Measurements from ENCODE around the gene ZFPM1. TPM values are rescaled to one million over a fixed set of nuclear protein-coding genes. Genes with fewer than 3 reads are reported as not detected.

The ZFPM1 gene
- total and polyA plus RNA-seq, 4 donors = 0.88 to 8.8 (median 3.0) TPM

DNA sequence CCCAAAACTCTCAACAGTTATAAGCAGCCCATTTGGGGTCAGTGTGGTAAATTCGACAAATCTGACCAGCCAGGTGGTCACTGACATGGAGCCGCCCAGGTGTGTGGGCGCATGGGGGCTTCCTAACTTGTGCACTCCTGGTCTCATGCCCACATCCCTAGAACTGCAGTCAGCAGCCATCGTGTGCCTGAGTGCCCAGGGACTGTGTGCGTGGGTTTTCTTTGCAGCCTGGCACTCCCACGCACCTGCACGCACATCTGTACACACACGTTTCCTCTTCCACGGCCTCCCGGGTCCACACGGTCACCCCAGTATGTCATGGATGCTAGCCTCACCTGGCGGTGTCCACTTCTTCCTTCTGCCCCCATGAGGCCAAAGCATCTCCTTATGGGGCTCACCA is 78.3 kb downstream of the ZFPM1 start:
- H3K36me3 ChIP-seq (ENCODE audit: control insufficient read depth in 1 of 2, insufficient read depth in 2 of 2, low read length in 1 of 2) = no peaks in the 10 kb centered on the region
- H3K4me3 ChIP-seq (ENCODE audit: low read length in 2 of 2) = no peak overlapping the region
- peaks cover 0 to 3% of the 10 kb centered on the region in 2 donors for H3K27me3 ChIP-seq (ENCODE audit: control insufficient read depth in 1 of 2, insufficient read depth in 2 of 2, low read length in 1 of 2)
- DNase-seq = no peak
- H3K4me1 ChIP-seq (ENCODE audit: control insufficient read depth in 1 of 2, insufficient read depth in 2 of 2, low read length in 2 of 2) = no peaks in the 10 kb centered on the region
- no peak for ATAC-seq (ENCODE audit: low FRiP score)
- no peak overlapping the region for H3K27ac ChIP-seq (ENCODE audit: low read depth in 1 of 2, low read length in 2 of 2)
- 92 to 93% methylated on average over 12 of the region's 12 CpGs for WGBS, 2 donors
- no peaks in the 10 kb centered on the region for H3K9me3 ChIP-seq (ENCODE audit: control insufficient read depth, low read length)
- intact Hi-C loops (cut with DNase I) = no loop called here

DNA sequence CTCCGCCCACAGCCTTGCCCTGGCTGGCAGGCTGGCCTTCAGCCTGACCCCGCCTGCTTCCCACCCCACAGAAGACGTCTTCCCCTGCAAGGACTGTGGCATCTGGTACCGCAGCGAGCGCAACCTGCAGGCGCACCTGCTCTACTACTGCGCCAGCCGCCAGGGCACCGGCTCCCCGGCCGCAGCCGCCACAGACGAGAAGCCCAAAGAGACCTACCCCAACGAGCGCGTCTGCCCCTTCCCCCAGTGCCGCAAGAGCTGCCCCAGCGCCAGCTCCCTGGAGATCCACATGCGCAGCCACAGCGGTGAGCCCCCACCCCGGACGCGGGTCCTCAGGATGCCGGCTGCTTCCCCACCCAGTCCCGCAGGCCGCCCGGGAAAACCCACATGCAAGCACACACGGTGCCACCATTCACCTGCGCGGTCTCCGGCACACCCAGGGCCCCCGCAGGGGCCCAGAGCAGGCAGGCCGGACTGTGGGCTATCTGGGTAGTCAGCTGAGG is 78.9 kb downstream of the ZFPM1 start:
- H3K27ac ChIP-seq (ENCODE audit: low read depth in 1 of 2, low read length in 2 of 2) = no peak overlapping the region
- H3K4me1 ChIP-seq (ENCODE audit: control insufficient read depth in 1 of 2, insufficient read depth in 2 of 2, low read length in 2 of 2) = no peaks in the 10 kb centered on the region
- ATAC-seq (ENCODE audit: low FRiP score) (no peak), DNase-seq (no peak)
- H3K4me3 ChIP-seq (ENCODE audit: low read length in 2 of 2) = no peak overlapping the region
- WGBS, 2 donors = 91 to 93% methylated on average over 34 of the region's 34 CpGs
- H3K27me3 ChIP-seq (ENCODE audit: control insufficient read depth in 1 of 2, insufficient read depth in 2 of 2, low read length in 1 of 2) = peaks cover 0 to 3% of the 10 kb centered on the region in 2 donors
- no peaks in the 10 kb centered on the region for H3K36me3 ChIP-seq (ENCODE audit: control insufficient read depth in 1 of 2, insufficient read depth in 2 of 2, low read length in 1 of 2)
- intact Hi-C loops (cut with DNase I) = no loop called here
- H3K9me3 ChIP-seq (ENCODE audit: control insufficient read depth, low read length) = no peaks in the 10 kb centered on the region

DNA sequence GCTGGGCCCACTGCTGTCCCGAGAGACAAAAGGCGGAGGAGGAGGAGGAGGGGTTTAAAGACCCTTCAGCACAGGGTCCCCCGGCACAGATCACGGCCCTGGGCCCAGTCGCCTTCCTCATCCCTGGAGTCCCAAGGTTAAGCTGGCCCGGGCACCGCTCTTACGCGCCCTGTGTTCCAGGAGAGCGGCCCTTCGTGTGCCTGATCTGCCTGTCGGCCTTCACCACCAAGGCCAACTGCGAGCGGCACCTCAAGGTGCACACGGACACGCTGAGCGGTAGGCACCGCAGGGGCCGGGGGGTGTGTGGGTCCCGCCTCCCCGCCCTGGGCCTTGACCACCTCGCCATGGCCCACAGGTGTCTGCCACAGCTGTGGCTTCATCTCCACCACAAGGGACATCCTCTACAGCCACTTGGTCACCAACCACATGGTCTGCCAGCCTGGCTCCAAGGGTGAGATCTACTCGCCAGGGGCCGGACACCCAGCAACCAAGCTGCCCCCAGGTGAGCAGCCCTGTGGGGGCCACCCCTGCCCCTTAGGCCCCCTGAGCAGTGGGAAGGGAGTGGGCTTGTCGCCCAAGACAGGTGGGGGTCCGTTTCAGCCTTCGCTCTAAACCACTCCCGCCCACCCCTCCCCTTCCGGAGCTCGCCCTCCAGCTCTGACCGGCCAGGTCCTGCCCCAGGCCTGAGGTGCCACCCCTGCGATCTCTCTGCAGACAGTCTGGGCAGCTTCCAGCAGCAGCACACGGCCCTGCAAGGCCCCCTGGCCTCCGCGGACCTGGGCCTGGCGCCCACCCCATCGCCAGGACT is 79.6 kb downstream of the ZFPM1 start:
- Histone ChIP-seq H3K4me3 (ENCODE audit: low read length in 2 of 2) (no peak overlapping the region), H3K9me3 (ENCODE audit: control insufficient read depth, low read length) (no peaks in the 10 kb centered on the region), H3K27ac (ENCODE audit: low read depth in 1 of 2, low read length in 2 of 2) (no peak overlapping the region), H3K36me3 (ENCODE audit: control insufficient read depth in 1 of 2, insufficient read depth in 2 of 2, low read length in 1 of 2) (no peaks in the 10 kb centered on the region), H3K4me1 (ENCODE audit: control insufficient read depth in 1 of 2, insufficient read depth in 2 of 2, low read length in 2 of 2) (no peaks in the 10 kb centered on the region), H3K27me3 (ENCODE audit: control insufficient read depth in 1 of 2, insufficient read depth in 2 of 2, low read length in 1 of 2) (peaks cover 0 to 3% of the 10 kb centered on the region in 2 donors)
- DNase-seq (no peak), ATAC-seq (ENCODE audit: low FRiP score) (no peak)
- intact Hi-C loops (cut with DNase I) = no loop called here
- WGBS, 2 donors = 88 to 90% methylated on average over 35 to 37 of the region's 37 CpGs

DNA sequence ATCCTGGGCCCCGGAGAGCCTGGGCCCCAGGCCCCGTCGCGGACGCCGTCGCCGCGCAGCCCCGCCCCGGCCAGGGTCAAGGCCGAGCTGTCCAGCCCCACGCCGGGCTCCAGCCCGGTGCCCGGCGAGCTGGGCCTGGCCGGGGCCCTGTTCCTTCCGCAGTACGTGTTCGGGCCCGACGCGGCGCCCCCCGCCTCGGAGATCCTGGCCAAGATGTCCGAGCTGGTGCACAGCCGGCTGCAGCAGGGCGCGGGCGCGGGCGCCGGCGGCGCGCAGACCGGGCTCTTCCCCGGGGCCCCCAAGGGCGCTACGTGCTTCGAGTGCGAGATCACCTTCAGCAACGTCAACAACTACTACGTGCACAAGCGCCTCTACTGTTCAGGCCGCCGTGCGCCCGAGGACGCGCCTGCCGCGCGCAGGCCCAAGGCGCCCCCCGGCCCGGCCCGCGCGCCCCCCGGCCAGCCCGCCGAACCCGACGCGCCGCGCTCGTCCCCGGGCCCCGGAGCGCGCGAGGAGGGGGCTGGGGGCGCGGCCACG is 80.4 kb downstream of the ZFPM1 start:
- Histone ChIP-seq H3K27ac (ENCODE audit: low read depth in 1 of 2, low read length in 2 of 2) (no peak overlapping the region), H3K4me3 (ENCODE audit: low read length in 2 of 2) (peak overlapping the region in 1 of 2 donors; percentile 24), H3K4me1 (ENCODE audit: control insufficient read depth in 1 of 2, insufficient read depth in 2 of 2, low read length in 2 of 2) (no peaks in the 10 kb centered on the region), H3K36me3 (ENCODE audit: control insufficient read depth in 1 of 2, insufficient read depth in 2 of 2, low read length in 1 of 2) (no peaks in the 10 kb centered on the region), H3K27me3 (ENCODE audit: control insufficient read depth in 1 of 2, insufficient read depth in 2 of 2, low read length in 1 of 2) (peaks cover 0 to 3% of the 10 kb centered on the region in 2 donors), H3K9me3 (ENCODE audit: control insufficient read depth, low read length) (no peaks in the 10 kb centered on the region)
- intact Hi-C loops (cut with DNase I) = no loop called here
- WGBS, 2 donors = 43 to 61% methylated on average over 52 to 79 of the region's 79 CpGs
- DNase-seq (no peak), ATAC-seq (ENCODE audit: low FRiP score) (no peak)

DNA sequence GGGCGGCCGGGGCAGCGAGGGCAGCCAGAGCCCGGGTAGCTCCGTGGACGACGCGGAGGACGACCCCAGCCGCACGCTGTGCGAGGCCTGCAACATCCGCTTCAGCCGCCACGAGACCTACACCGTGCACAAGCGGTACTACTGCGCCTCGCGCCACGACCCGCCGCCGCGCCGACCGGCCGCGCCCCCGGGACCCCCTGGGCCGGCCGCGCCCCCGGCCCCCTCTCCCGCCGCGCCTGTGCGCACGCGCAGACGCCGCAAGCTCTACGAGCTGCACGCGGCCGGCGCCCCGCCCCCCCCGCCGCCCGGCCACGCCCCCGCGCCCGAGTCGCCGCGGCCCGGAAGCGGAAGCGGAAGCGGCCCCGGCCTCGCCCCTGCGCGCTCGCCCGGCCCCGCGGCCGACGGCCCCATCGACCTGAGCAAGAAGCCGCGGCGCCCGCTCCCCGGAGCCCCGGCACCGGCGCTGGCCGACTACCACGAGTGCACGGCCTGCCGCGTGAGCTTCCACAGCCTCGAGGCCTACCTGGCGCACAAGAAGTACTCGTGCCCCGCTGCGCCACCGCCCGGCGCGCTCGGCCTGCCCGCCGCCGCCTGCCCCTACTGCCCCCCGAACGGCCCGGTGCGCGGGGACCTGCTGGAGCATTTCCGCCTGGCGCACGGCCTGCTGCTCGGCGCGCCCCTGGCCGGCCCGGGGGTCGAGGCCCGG is 81.0 kb downstream of the ZFPM1 start:
- H3K36me3 ChIP-seq (ENCODE audit: control insufficient read depth in 1 of 2, insufficient read depth in 2 of 2, low read length in 1 of 2) = no peaks in the 10 kb centered on the region
- no peaks in the 10 kb centered on the region for H3K9me3 ChIP-seq (ENCODE audit: control insufficient read depth, low read length)
- peaks cover 0 to 3% of the 10 kb centered on the region in 2 donors for H3K27me3 ChIP-seq (ENCODE audit: control insufficient read depth in 1 of 2, insufficient read depth in 2 of 2, low read length in 1 of 2)
- DNase-seq (peak; percentile 79 to 91), ATAC-seq (ENCODE audit: low FRiP score) (peak; percentile 60)
- 31 to 50% methylated on average over 64 to 114 of the region's 114 CpGs for WGBS, 2 donors
- no peak overlapping the region for H3K27ac ChIP-seq (ENCODE audit: low read depth in 1 of 2, low read length in 2 of 2)
- no peaks in the 10 kb centered on the region for H3K4me1 ChIP-seq (ENCODE audit: control insufficient read depth in 1 of 2, insufficient read depth in 2 of 2, low read length in 2 of 2)
- intact Hi-C loops (cut with DNase I) = no loop called here
- peak overlapping the region; percentile 6 to 24 for H3K4me3 ChIP-seq (ENCODE audit: low read length in 2 of 2)

DNA sequence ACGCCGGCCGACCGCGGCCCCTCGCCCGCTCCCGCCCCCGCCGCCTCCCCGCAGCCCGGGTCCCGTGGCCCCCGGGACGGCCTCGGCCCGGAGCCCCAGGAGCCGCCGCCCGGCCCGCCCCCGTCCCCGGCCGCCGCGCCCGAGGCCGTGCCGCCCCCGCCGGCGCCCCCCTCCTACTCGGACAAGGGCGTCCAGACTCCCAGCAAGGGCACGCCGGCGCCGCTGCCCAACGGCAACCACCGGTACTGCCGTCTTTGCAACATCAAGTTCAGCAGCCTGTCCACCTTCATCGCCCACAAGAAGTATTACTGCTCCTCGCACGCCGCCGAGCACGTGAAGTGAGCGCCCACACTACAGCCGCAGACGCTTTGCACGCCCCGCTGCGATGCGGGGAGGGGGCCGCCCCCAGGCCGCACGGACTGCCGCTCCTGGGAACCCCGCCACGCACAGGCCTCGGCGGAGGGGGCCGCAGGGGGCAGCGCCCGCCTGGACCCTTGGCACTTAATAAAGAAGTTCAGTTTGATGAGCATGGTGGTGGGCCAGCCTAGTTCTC is 81.6 kb downstream of the ZFPM1 start:
- intact Hi-C loops (cut with DNase I) = no loop called here
- H3K27me3 ChIP-seq (ENCODE audit: control insufficient read depth in 1 of 2, insufficient read depth in 2 of 2, low read length in 1 of 2) = peaks cover 0 to 3% of the 10 kb centered on the region in 2 donors
- DNase-seq (peak in 1 of 2 donors; percentile 59), ATAC-seq (ENCODE audit: low FRiP score) (no peak)
- H3K9me3 ChIP-seq (ENCODE audit: control insufficient read depth, low read length) = no peaks in the 10 kb centered on the region
- H3K27ac ChIP-seq (ENCODE audit: low read depth in 1 of 2, low read length in 2 of 2) = no peak overlapping the region
- H3K4me1 ChIP-seq (ENCODE audit: control insufficient read depth in 1 of 2, insufficient read depth in 2 of 2, low read length in 2 of 2) = no peaks in the 10 kb centered on the region
- H3K4me3 ChIP-seq (ENCODE audit: low read length in 2 of 2) = peak overlapping the region; percentile 6 to 24
- 43 to 65% methylated on average over 43 to 65 of the region's 65 CpGs for WGBS, 2 donors
- no peaks in the 10 kb centered on the region for H3K36me3 ChIP-seq (ENCODE audit: control insufficient read depth in 1 of 2, insufficient read depth in 2 of 2, low read length in 1 of 2)

DNA sequence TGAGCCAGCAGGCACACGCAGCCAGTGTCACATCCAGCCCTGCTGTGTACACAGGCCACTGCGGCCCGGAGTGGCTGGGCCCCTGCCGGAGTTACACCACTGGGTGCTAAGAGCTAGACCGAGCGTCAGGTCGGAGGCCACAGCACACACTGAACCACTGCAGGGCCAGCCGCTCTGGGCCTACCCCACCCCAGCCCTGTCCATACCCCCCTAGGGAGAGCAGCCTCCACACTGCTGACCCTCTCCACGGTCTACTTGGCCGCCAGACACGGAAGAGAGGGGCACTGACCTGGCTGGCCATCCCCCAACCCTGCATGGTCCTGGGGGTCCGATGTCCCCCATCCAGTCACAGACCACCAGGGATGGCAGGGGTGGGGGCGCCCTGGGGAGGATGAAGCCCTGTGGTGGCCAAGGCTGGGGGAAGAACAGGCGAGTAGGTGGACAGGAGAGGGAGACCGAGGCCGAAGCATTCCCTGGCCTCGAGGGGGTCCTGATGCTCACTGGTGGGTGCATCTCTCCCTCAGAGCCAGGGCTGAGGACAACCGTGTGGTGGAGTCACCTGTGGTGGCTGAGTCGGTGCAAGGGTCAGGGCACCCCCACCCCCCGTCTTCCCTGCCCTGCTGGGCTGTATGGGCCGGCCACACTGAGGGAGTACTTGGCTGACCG is 82.2 kb downstream of the ZFPM1 start:
- Histone ChIP-seq H3K36me3 (ENCODE audit: control insufficient read depth in 1 of 2, insufficient read depth in 2 of 2, low read length in 1 of 2) (no peaks in the 10 kb centered on the region), H3K27me3 (ENCODE audit: control insufficient read depth in 1 of 2, insufficient read depth in 2 of 2, low read length in 1 of 2) (peaks cover 0 to 3% of the 10 kb centered on the region in 2 donors), H3K9me3 (ENCODE audit: control insufficient read depth, low read length) (no peaks in the 10 kb centered on the region), H3K4me3 (ENCODE audit: low read length in 2 of 2) (no peak overlapping the region), H3K4me1 (ENCODE audit: control insufficient read depth in 1 of 2, insufficient read depth in 2 of 2, low read length in 2 of 2) (no peaks in the 10 kb centered on the region), H3K27ac (ENCODE audit: low read depth in 1 of 2, low read length in 2 of 2) (no peak overlapping the region)
- DNase-seq = peak in 1 of 2 donors; percentile 46
- 92 to 93% methylated on average over 22 of the region's 22 CpGs for WGBS, 2 donors
- intact Hi-C loops (cut with DNase I) = no loop called here
- peak; percentile 15 for ATAC-seq (ENCODE audit: low FRiP score)

DNA sequence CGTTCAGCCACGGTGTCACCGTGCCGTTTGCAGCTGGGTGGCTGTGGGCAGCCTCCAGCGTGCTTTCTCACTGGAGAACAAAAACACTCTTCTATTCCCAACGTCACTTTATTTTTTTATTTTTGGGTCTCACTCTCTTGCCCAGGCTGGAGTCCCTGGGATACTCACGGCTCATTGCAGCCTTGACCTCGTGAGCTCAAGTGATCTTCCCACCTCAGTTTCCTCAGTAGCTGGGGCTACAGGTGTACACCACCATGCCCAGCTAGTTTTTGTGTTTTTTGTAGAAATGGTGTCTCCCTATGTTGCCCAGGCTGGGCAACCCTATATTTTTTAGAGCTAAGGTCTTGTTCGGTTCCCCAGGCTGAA is 82.8 kb downstream of the ZFPM1 start:
- ATAC-seq (ENCODE audit: low FRiP score) = no peak
- intact Hi-C loops (cut with DNase I) = no loop called here
- Histone ChIP-seq H3K9me3 (ENCODE audit: control insufficient read depth, low read length) (no peaks in the 10 kb centered on the region), H3K27me3 (ENCODE audit: control insufficient read depth in 1 of 2, insufficient read depth in 2 of 2, low read length in 1 of 2) (peaks cover 0 to 3% of the 10 kb centered on the region in 2 donors), H3K36me3 (ENCODE audit: control insufficient read depth in 1 of 2, insufficient read depth in 2 of 2, low read length in 1 of 2) (no peaks in the 10 kb centered on the region), H3K4me1 (ENCODE audit: control insufficient read depth in 1 of 2, insufficient read depth in 2 of 2, low read length in 2 of 2) (no peaks in the 10 kb centered on the region), H3K4me3 (ENCODE audit: low read length in 2 of 2) (no peak overlapping the region), H3K27ac (ENCODE audit: low read depth in 1 of 2, low read length in 2 of 2) (no peak overlapping the region)
- 88 to 92% methylated on average over 9 of the region's 9 CpGs for WGBS, 2 donors
- no peak for DNase-seq
